ENCODE results near the gene SEMA6C.
"Not testable (repeated sequence)": the region's sequence is repeated elsewhere in the genome, so short reads cannot be mapped to it uniquely, and the experiment has no call there.

The SEMA6C gene

GRCh38 chr1:151146412-151147131 is at the start of gene SEMA6C:
Gene SEMA6C, minus strand, starts transcription at chr1:151146631. Its CDS starts 4,010 bp downstream, at chr1:151142621.
- peak; percentile 87 for DNase-seq

GRCh38 chr1:151194894-151195594 is 48.6 kb upstream of the SEMA6C start:
- peak; percentile 90 for DNase-seq

GRCh38 chr1:151193856-151194255 is 47.4 kb upstream of the SEMA6C start:
- no peak for DNase-seq

GRCh38 chr1:151193304-151193703 is 46.9 kb upstream of the SEMA6C start:
- DNase-seq: no peak

- DNase-seq: no peak
Measured at GRCh38 chr1:151192047-151192446, 45.6 kb upstream of the SEMA6C start.

GRCh38 chr1:151189637-151190445 is 43.4 kb upstream of the SEMA6C start, which contains the start of gene VPS72:
Gene VPS72, minus strand, starts transcription at chr1:151190197. Its CDS starts 76 bp downstream, at chr1:151190121.
- peak; percentile 89 for DNase-seq

- not testable (repeated sequence) for DNase-seq
Measured at GRCh38 chr1:151188667-151189066, 42.2 kb upstream of the SEMA6C start.

- no peak for DNase-seq
Measured at GRCh38 chr1:151187205-151187604, 40.8 kb upstream of the SEMA6C start.

- DNase-seq: no peak
Measured at GRCh38 chr1:151184211-151184610, 37.8 kb upstream of the SEMA6C start.

GRCh38 chr1:151176514-151177045 is 30.1 kb upstream of the SEMA6C start:
- no peak for DNase-seq

- DNase-seq: peak; percentile 12
Measured at GRCh38 chr1:151175863-151176262, 29.4 kb upstream of the SEMA6C start, which contains the start of gene TMOD4. Gene TMOD4, minus strand, starts transcription at chr1:151175981. Its CDS starts 1,106 bp downstream, at chr1:151174875.

- DNase-seq: no peak
Measured at GRCh38 chr1:151175041-151175741, 28.8 kb upstream of the SEMA6C start.

GRCh38 chr1:151171190-151171589 is 24.8 kb upstream of the SEMA6C start:
- no peak for DNase-seq

GRCh38 chr1:151167116-151167515 is 20.7 kb upstream of the SEMA6C start:
- no peak for DNase-seq

- peak; percentile 55 for DNase-seq
Measured at GRCh38 chr1:151166505-151166956, 20.1 kb upstream of the SEMA6C start.

- DNase-seq: peak; percentile 100
Measured at GRCh38 chr1:151165738-151166504, 19.5 kb upstream of the SEMA6C start, which contains the start of the genes LYSMD1 and SCNM1. Gene LYSMD1, minus strand, starts transcription at chr1:151165902. Its CDS starts 644 bp downstream, at chr1:151165258. Gene SCNM1, plus strand, starts transcription at chr1:151166144. Its CDS starts 9 bp downstream, at chr1:151166153.

- peak; percentile 61 for DNase-seq
Measured at GRCh38 chr1:151165281-151165737, 18.9 kb upstream of the SEMA6C start.

- no peak for DNase-seq
Measured at GRCh38 chr1:151164732-151165280, 18.4 kb upstream of the SEMA6C start.

- no peak for DNase-seq
Measured at GRCh38 chr1:151159373-151159772, 12.9 kb upstream of the SEMA6C start.

- no peak for DNase-seq
Measured at GRCh38 chr1:151158751-151159251, 12.4 kb upstream of the SEMA6C start.

Data from fibroblast of skin of right quadriceps (primary cell).